ENCODE measurements around the gene GLB1L2.
A peak's percentile ranks its signal among the peaks of the same experiment; 100 is the strongest.

GLB1L2 gene

DNA sequence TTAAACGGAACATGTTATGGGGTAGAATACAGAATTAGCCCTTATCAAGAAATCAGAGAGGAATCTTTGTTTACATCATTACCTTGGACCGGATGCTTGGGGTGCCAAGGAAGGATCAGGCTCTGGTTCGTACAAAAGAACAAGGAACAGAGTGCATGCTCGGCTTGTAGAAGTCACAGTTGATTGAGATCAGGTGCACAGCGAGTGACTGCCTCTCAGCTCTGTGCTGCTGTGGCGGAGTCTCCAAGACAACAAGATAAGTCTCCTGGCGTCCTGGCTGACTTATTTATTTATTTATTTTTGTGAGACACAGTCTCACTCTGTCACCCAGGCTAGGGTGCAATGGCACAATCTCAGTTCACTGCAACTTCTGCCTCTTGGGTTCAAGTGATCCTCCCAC, 31.8 kb downstream of the GLB1L2 start:
- H3K9ac ChIP-seq (ENCODE audit: low read depth, low read length): no peak overlapping the region
- H4K20me1 ChIP-seq (ENCODE audit: insufficient read depth, low read length): peaks cover 3% of the 10 kb centered on the region; the same call in 1 of the 2 replicates
- no peaks in the 10 kb centered on the region for H3K9me3 ChIP-seq (ENCODE audit: insufficient read depth, low read length, severe bottlenecking)
- ATAC-seq (ENCODE audit: insufficient read depth, low read depth) (no peak), DNase-seq (peak; percentile 15)
- H3K79me2 ChIP-seq (ENCODE audit: insufficient read depth, low read length): no peaks in the 10 kb centered on the region
- H3K4me1 ChIP-seq (ENCODE audit: insufficient read depth, low read length): peaks cover 27% of the 10 kb centered on the region
- no peaks in the 10 kb centered on the region for H3K27me3 ChIP-seq (ENCODE audit: insufficient read depth, low read length, poor library complexity)
- no peak overlapping the region for H2AFZ ChIP-seq (ENCODE audit: low read depth, low read length)
- TF ChIP-seq CTCF (IDR thresholded peaks at IDR 0.05; ENCODE audit: borderline replicate concordance, extremely low read depth, low read length, poor library complexity, severe bottlenecking) (no peak), EZH2 (IDR thresholded peaks at IDR 0.05; ENCODE audit: borderline replicate concordance, low read depth, low read length, severe bottlenecking) (no peak)
- no peak overlapping the region for H3K4me2 ChIP-seq (ENCODE audit: insufficient read depth, low read length)
- H3K27ac ChIP-seq (ENCODE audit: low read length): no peak overlapping the region
- no peak overlapping the region for H3K4me3 ChIP-seq (ENCODE audit: low read depth in 1 of 2, low read length in 2 of 2)
- 0 out of 2 replicates have a peak, but pooled peaks cover 1% of the 10 kb centered on the region for H3K36me3 ChIP-seq (ENCODE audit: insufficient read depth, low read length)

DNA sequence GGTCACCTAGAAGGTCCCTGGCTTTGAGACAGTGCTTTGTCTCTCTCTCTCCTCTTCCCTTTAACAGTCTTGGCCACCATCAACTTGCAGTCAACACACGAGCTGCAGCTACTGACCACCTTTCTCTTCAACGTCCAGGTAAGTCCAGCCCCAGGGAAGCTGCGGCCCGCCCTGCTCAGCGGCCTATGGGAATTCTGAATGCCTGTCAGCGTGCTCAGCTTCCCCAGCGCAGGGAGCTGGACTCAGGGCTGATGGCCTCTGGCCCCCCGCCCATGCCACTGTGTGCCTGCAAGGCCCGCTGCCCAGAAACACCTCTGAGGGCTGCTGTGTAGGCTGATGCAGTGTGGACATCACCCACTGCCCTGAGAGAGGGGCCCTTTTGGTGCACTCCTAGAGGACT, 32.5 kb downstream of the GLB1L2 start:
- no peak overlapping the region for H2AFZ ChIP-seq (ENCODE audit: low read depth, low read length)
- TF ChIP-seq EZH2 (IDR thresholded peaks at IDR 0.05; ENCODE audit: borderline replicate concordance, low read depth, low read length, severe bottlenecking) (no peak), CTCF (IDR thresholded peaks at IDR 0.05; ENCODE audit: borderline replicate concordance, extremely low read depth, low read length, poor library complexity, severe bottlenecking) (no peak)
- H3K27ac ChIP-seq (ENCODE audit: low read length): no peak overlapping the region
- H3K27me3 ChIP-seq (ENCODE audit: insufficient read depth, low read length, poor library complexity): no peaks in the 10 kb centered on the region
- no peak overlapping the region for H3K4me3 ChIP-seq (ENCODE audit: low read depth in 1 of 2, low read length in 2 of 2)
- H3K9ac ChIP-seq (ENCODE audit: low read depth, low read length): no peak overlapping the region
- 0 out of 2 replicates have a peak, but pooled peaks cover 3% of the 10 kb centered on the region for H3K36me3 ChIP-seq (ENCODE audit: insufficient read depth, low read length)
- ATAC-seq (ENCODE audit: insufficient read depth, low read depth): no peak
- DNase-seq: no peak
- no peaks in the 10 kb centered on the region for H3K9me3 ChIP-seq (ENCODE audit: insufficient read depth, low read length, severe bottlenecking)
- H3K4me1 ChIP-seq (ENCODE audit: insufficient read depth, low read length): peaks cover 27% of the 10 kb centered on the region
- no peaks in the 10 kb centered on the region for H3K79me2 ChIP-seq (ENCODE audit: insufficient read depth, low read length)
- no peak overlapping the region for H3K4me2 ChIP-seq (ENCODE audit: insufficient read depth, low read length)
- H4K20me1 ChIP-seq (ENCODE audit: insufficient read depth, low read length): peaks cover 3% of the 10 kb centered on the region; the same call in 1 of the 2 replicates

DNA sequence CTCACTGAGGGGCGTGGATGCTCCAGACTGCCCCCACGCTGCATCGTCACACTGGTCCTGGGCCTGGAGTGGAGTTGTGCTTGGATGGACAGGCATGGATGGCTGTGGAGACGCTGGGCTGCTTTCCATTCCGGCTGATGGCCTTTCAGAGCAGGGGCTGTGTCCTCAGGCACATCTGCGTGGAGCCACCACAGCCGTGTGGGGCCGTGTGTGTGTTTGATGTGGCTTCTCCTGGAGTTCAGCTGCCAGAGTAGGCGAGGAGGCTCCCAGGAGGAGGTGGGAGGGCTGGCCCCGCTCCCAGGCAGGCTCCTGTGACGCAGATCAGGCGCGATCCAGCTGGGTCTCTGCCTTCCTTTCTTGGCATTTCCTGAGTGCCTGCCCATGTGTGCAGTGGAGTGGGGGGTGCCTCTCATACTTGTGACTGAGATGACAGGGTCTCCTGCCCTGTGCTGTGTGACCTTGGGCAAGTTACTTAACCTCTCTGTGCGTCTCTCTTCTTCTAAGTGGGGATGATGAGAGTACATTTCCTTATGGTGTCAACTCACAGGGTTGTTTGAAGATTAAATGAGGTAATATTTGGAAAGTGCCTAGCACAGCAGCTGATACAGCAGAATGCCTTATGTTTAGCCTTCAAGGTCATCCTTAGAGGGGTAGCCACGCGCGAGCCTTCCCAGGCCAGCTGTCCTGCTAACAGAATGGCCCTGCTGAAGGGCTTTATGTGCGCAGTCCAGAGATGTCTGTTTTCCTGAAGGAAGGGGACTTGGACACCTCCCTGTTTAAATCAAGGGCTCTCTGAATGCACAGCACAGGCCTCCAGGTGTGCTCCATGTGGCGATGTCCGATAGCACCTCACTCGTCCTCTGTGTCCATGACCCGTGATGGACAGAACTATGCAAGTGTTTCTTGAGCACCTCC, 33.5 kb downstream of the GLB1L2 start:
- 0 out of 2 replicates have a peak, but pooled peaks cover 9% of the 10 kb centered on the region for H3K36me3 ChIP-seq (ENCODE audit: insufficient read depth, low read length)
- H3K79me2 ChIP-seq (ENCODE audit: insufficient read depth, low read length): no peaks in the 10 kb centered on the region
- H3K27ac ChIP-seq (ENCODE audit: low read length): no peak overlapping the region; the same call in 1 of the 2 replicates
- DNase-seq: peak; percentile 84
- H3K9ac ChIP-seq (ENCODE audit: low read depth, low read length): no peak overlapping the region
- TF ChIP-seq EZH2 (IDR thresholded peaks at IDR 0.05; ENCODE audit: borderline replicate concordance, low read depth, low read length, severe bottlenecking) (no peak), CTCF (IDR thresholded peaks at IDR 0.05; ENCODE audit: borderline replicate concordance, extremely low read depth, low read length, poor library complexity, severe bottlenecking) (no peak)
- no peaks in the 10 kb centered on the region for H3K9me3 ChIP-seq (ENCODE audit: insufficient read depth, low read length, severe bottlenecking)
- no peak overlapping the region for H3K4me2 ChIP-seq (ENCODE audit: insufficient read depth, low read length)
- peaks cover 3% of the 10 kb centered on the region; the same call in 1 of the 2 replicates for H4K20me1 ChIP-seq (ENCODE audit: insufficient read depth, low read length)
- H3K4me3 ChIP-seq (ENCODE audit: low read depth in 1 of 2, low read length in 2 of 2): no peak overlapping the region
- ATAC-seq (ENCODE audit: insufficient read depth, low read depth): peak; percentile 90
- H3K4me1 ChIP-seq (ENCODE audit: insufficient read depth, low read length): peaks cover 21% of the 10 kb centered on the region
- H2AFZ ChIP-seq (ENCODE audit: low read depth, low read length): no peak overlapping the region
- no peaks in the 10 kb centered on the region for H3K27me3 ChIP-seq (ENCODE audit: insufficient read depth, low read length, poor library complexity)

Data from DND-41 (cell line).